GM06990 (cell line): ENCODE data around the gene XRCC4.
A peak's percentile ranks its signal among the peaks of the same experiment; 100 is the strongest.

ENCODE experiments used
- DNase-seq: peaks from one replicate; pipeline ENCODE4 v3.0.0-alpha.2; 2011; ENCODE audit not compliant: insufficient read length; ENCODE audit errors: extremely low read depth
- H3K27me3 ChIP-seq: replicated peaks from 2 replicates; pipeline ENCODE4 v1.6.0; 2011; ENCODE audit warnings: low read length; ENCODE audit not compliant: control insufficient read depth, insufficient read depth
- H3K36me3 ChIP-seq: 2 replicates; pipeline ENCODE4 v1.5.1; 2011; ENCODE audit warnings: low read length; ENCODE audit not compliant: control insufficient read depth, insufficient read depth
- H3K4me3 ChIP-seq: replicated peaks from 2 replicates; pipeline ENCODE4 v1.5.1; 2011; ENCODE audit warnings: low read depth, mild to moderate bottlenecking, control low read depth, low read length
- CTCF ChIP-seq: IDR thresholded peaks from 2 replicates; pipeline ENCODE4 v1.5.1; 2011; ENCODE audit warnings: low read length, control low read depth, mild to moderate bottlenecking, inconsistent platforms; ENCODE audit not compliant: insufficient read depth, poor library complexity, severe bottlenecking

The XRCC4 gene

GRCh38 chr5:83124593-83124992 is 47.2 kb downstream of the XRCC4 start:
- DNase-seq, result no peak
- Histone ChIP-seq H3K36me3 (no peaks in the 10 kb centered on the region), H3K27me3 (no peaks in the 10 kb centered on the region), H3K4me3 (no peak overlapping the region)
- no peak for TF ChIP-seq CTCF

GRCh38 chr5:83125560-83125959 is 48.2 kb downstream of the XRCC4 start:
- H3K27me3 ChIP-seq, result no peaks in the 10 kb centered on the region
- no peak for DNase-seq
- H3K36me3 ChIP-seq, result no peaks in the 10 kb centered on the region
- TF ChIP-seq CTCF, result no peak
- no peak overlapping the region for H3K4me3 ChIP-seq

GRCh38 chr5:83126501-83126900 is 49.2 kb downstream of the XRCC4 start:
- H3K36me3 ChIP-seq, result no peaks in the 10 kb centered on the region
- TF ChIP-seq CTCF, result no peak
- no peak overlapping the region for H3K4me3 ChIP-seq
- DNase-seq, result no peak
- no peaks in the 10 kb centered on the region for H3K27me3 ChIP-seq

GRCh38 chr5:83133797-83134196 is 56.5 kb downstream of the XRCC4 start:
- Histone ChIP-seq H3K4me3 (no peak overlapping the region), H3K36me3 (no peaks in the 10 kb centered on the region; the same call in none of the 2 replicates), H3K27me3 (no peaks in the 10 kb centered on the region)
- peak; percentile 3 for DNase-seq
- no peak for TF ChIP-seq CTCF

- H3K36me3 ChIP-seq, result no peaks in the 10 kb centered on the region
- TF ChIP-seq CTCF, result no peak
- DNase-seq, result no peak
- H3K27me3 ChIP-seq, result no peaks in the 10 kb centered on the region
- no peak overlapping the region for H3K4me3 ChIP-seq
Observed at GRCh38 chr5:83142526-83142925, 65.2 kb downstream of the XRCC4 start.

- DNase-seq, result no peak
- no peak for TF ChIP-seq CTCF
Observed at GRCh38 chr5:83145241-83145640, 67.9 kb downstream of the XRCC4 start.

More at GRCh38 chr5:83145241-83145640, 67.9 kb downstream of the XRCC4 start:
- Histone ChIP-seq H3K4me3 (no peak overlapping the region), H3K36me3 (no peaks in the 10 kb centered on the region), H3K27me3 (no peaks in the 10 kb centered on the region)
